ENCODE results near the gene RNU5B-1. TPM values are rescaled to one million over a fixed set of nuclear protein-coding genes. Genes with fewer than 3 reads are reported as not detected.

The RNU5B-1 gene
- total RNA-seq, 1 experiment from 2014 or later: not detected

GRCh38 chr15:65332391-65333147, 28.1 kb downstream of the RNU5B-1 start:
- no peaks in the 10 kb centered on the region for H3K9me3 ChIP-seq
- H3K27me3 ChIP-seq: no peaks in the 10 kb centered on the region
- no peak overlapping the region for H3K4me3 ChIP-seq

GRCh38 chr15:65333148-65333820, 28.8 kb downstream of the RNU5B-1 start:
- no peak for DNase-seq
- Histone ChIP-seq H3K27me3 (no peaks in the 10 kb centered on the region), H3K4me3 (no peak overlapping the region), H3K36me3 (no peaks in the 10 kb centered on the region), H3K9me3 (no peaks in the 10 kb centered on the region)

More at GRCh38 chr15:65332391-65333147, 28.1 kb downstream of the RNU5B-1 start:
- no peaks in the 10 kb centered on the region for H3K36me3 ChIP-seq
- no peak for DNase-seq

GRCh38 chr15:65333856-65334255, 29.4 kb downstream of the RNU5B-1 start:
- DNase-seq: no peak

GRCh38 chr15:65334586-65335231, 30.2 kb downstream of the RNU5B-1 start:
- Histone ChIP-seq H3K9me3 (no peaks in the 10 kb centered on the region), H3K4me3 (no peak overlapping the region), H3K36me3 (no peaks in the 10 kb centered on the region), H3K27me3 (no peaks in the 10 kb centered on the region)
- no peak for DNase-seq

More at GRCh38 chr15:65333856-65334255, 29.4 kb downstream of the RNU5B-1 start:
- Histone ChIP-seq H3K4me3 (no peak overlapping the region), H3K27me3 (no peaks in the 10 kb centered on the region), H3K36me3 (no peaks in the 10 kb centered on the region), H3K9me3 (no peaks in the 10 kb centered on the region)

- Histone ChIP-seq H3K4me3 (no peak overlapping the region), H3K36me3 (no peaks in the 10 kb centered on the region), H3K27me3 (no peaks in the 10 kb centered on the region), H3K9me3 (no peaks in the 10 kb centered on the region)
- no peak for DNase-seq
Measured at GRCh38 chr15:65335278-65336055, 31.0 kb downstream of the RNU5B-1 start.

- Histone ChIP-seq H3K9me3 (no peaks in the 10 kb centered on the region), H3K27me3 (no peaks in the 10 kb centered on the region), H3K4me3 (no peak overlapping the region), H3K36me3 (no peaks in the 10 kb centered on the region)
- DNase-seq: no peak
Measured at GRCh38 chr15:65336493-65337435, 32.3 kb downstream of the RNU5B-1 start.

- DNase-seq: no peak
- no peak overlapping the region for H3K4me3 ChIP-seq
- no peaks in the 10 kb centered on the region for H3K36me3 ChIP-seq
- no peaks in the 10 kb centered on the region for H3K27me3 ChIP-seq
- H3K9me3 ChIP-seq: no peaks in the 10 kb centered on the region
Measured at GRCh38 chr15:65337436-65338070, 33.1 kb downstream of the RNU5B-1 start.

GRCh38 chr15:65338366-65338765, 33.9 kb downstream of the RNU5B-1 start:
- DNase-seq: no peak
- no peaks in the 10 kb centered on the region for H3K9me3 ChIP-seq
- H3K4me3 ChIP-seq: no peak overlapping the region
- no peaks in the 10 kb centered on the region for H3K27me3 ChIP-seq
- H3K36me3 ChIP-seq: no peaks in the 10 kb centered on the region

- Histone ChIP-seq H3K9me3 (no peaks in the 10 kb centered on the region), H3K27me3 (no peaks in the 10 kb centered on the region)
Measured at GRCh38 chr15:65338823-65339222, 34.3 kb downstream of the RNU5B-1 start.

GRCh38 chr15:65339416-65339815, 34.9 kb downstream of the RNU5B-1 start:
- no peak for DNase-seq
- H3K4me3 ChIP-seq: no peak overlapping the region
- no peaks in the 10 kb centered on the region for H3K36me3 ChIP-seq
- H3K27me3 ChIP-seq: no peaks in the 10 kb centered on the region
- H3K9me3 ChIP-seq: no peaks in the 10 kb centered on the region

More at GRCh38 chr15:65338823-65339222, 34.3 kb downstream of the RNU5B-1 start:
- no peaks in the 10 kb centered on the region for H3K36me3 ChIP-seq
- no peak overlapping the region for H3K4me3 ChIP-seq
- DNase-seq: no peak

GRCh38 chr15:65339920-65340319, 35.4 kb downstream of the RNU5B-1 start:
- Histone ChIP-seq H3K27me3 (no peaks in the 10 kb centered on the region), H3K9me3 (no peaks in the 10 kb centered on the region), H3K36me3 (no peaks in the 10 kb centered on the region), H3K4me3 (no peak overlapping the region)
- DNase-seq: no peak

- H3K27me3 ChIP-seq: no peaks in the 10 kb centered on the region
Measured at GRCh38 chr15:65342493-65342892, 38.0 kb downstream of the RNU5B-1 start.

GRCh38 chr15:65343374-65343981, 39.0 kb downstream of the RNU5B-1 start:
- H3K27me3 ChIP-seq: no peaks in the 10 kb centered on the region
- no peak for DNase-seq
- no peaks in the 10 kb centered on the region for H3K9me3 ChIP-seq
- H3K36me3 ChIP-seq: no peaks in the 10 kb centered on the region
- H3K4me3 ChIP-seq: no peak overlapping the region

More at GRCh38 chr15:65342493-65342892, 38.0 kb downstream of the RNU5B-1 start:
- Histone ChIP-seq H3K36me3 (no peaks in the 10 kb centered on the region), H3K9me3 (no peaks in the 10 kb centered on the region), H3K4me3 (no peak overlapping the region)
- no peak for DNase-seq

GRCh38 chr15:65344214-65344913, 39.9 kb downstream of the RNU5B-1 start:
- Histone ChIP-seq H3K9me3 (no peaks in the 10 kb centered on the region), H3K4me3 (no peak overlapping the region), H3K27me3 (no peaks in the 10 kb centered on the region), H3K36me3 (no peaks in the 10 kb centered on the region)
- DNase-seq: no peak

Measured in MG63 (cell line).